GM21723 (cell line): ENCODE measurements around the gene WFDC11.
"Not testable (repeated sequence)": the region's sequence is repeated elsewhere in the genome, so short reads cannot be mapped to it uniquely, and the experiment has no call there.

Experiments
- ATAC-seq: cut with Tn5 transposase; IDR thresholded peaks from one replicate; pipeline ENCODE4 v1.9.1; 2021; ENCODE audit warnings: mild to moderate bottlenecking, moderate library complexity; ENCODE audit not compliant: unreplicated experiment

Gene WFDC11

GRCh38 chr20:45670139-45670538, at the start of gene WFDC11:
WFDC11 (minus strand) TSS chr20:45670239; CDS start chr20:45650600, 19,639 bp downstream.
- ATAC-seq: no peak

- not testable (repeated sequence) for ATAC-seq
These were observed 46.2 kb upstream of the WFDC11 start for GRCh38 chr20:45716141-45716688.

- ATAC-seq: no peak
These were observed 35.1 kb upstream of the WFDC11 start, which contains the start of gene WFDC10B for GRCh38 chr20:45704969-45705637. WFDC10B (minus strand) TSS chr20:45705019; CDS start chr20:45685992, 19,027 bp downstream.

- ATAC-seq: no peak
These were observed 31.8 kb upstream of the WFDC11 start, which contains the start of gene WFDC13 for GRCh38 chr20:45701873-45702272. WFDC13 (plus strand) TSS chr20:45702038; CDS start chr20:45702124, 86 bp downstream.

GRCh38 chr20:45701104-45701503, 31.1 kb upstream of the WFDC11 start:
- no peak for ATAC-seq

GRCh38 chr20:45695496-45695895, 25.5 kb upstream of the WFDC11 start:
- ATAC-seq: no peak

GRCh38 chr20:45693346-45693745, 23.3 kb upstream of the WFDC11 start:
- ATAC-seq: not testable (repeated sequence)

GRCh38 chr20:45685896-45686295, 15.9 kb upstream of the WFDC11 start:
- no peak for ATAC-seq

GRCh38 chr20:45679650-45680049, 9.6 kb upstream of the WFDC11 start:
- ATAC-seq: no peak

- ATAC-seq: no peak
These were observed 2.7 kb upstream of the WFDC11 start for GRCh38 chr20:45672765-45673164.

- not testable (repeated sequence) for ATAC-seq
These were observed 13.0 kb downstream of the WFDC11 start for GRCh38 chr20:45657038-45657437.

- ATAC-seq: not testable (repeated sequence)
These were observed 18.3 kb downstream of the WFDC11 start for GRCh38 chr20:45651726-45652125.

- ATAC-seq: no peak
These were observed 20.7 kb downstream of the WFDC11 start for GRCh38 chr20:45649312-45649863.

GRCh38 chr20:45647441-45648050, 22.5 kb downstream of the WFDC11 start:
- no peak for ATAC-seq

- ATAC-seq: no peak
These were observed 23.2 kb downstream of the WFDC11 start for GRCh38 chr20:45646875-45647274.

- ATAC-seq: not testable (repeated sequence)
These were observed 24.2 kb downstream of the WFDC11 start for GRCh38 chr20:45645869-45646268.

GRCh38 chr20:45641076-45641475, 29.0 kb downstream of the WFDC11 start:
- not testable (repeated sequence) for ATAC-seq

GRCh38 chr20:45639687-45640086, 30.4 kb downstream of the WFDC11 start:
- no peak for ATAC-seq

GRCh38 chr20:45636513-45636912, 33.5 kb downstream of the WFDC11 start:
- ATAC-seq: no peak

- no peak for ATAC-seq
These were observed 38.9 kb downstream of the WFDC11 start, which contains the start of gene WFDC9 for GRCh38 chr20:45631184-45631583. WFDC9 (minus strand) TSS chr20:45631284; CDS start chr20:45610181, 21,103 bp downstream.

GRCh38 chr20:45630371-45630770, 39.7 kb downstream of the WFDC11 start:
- ATAC-seq: no peak
